Neural cell (in vitro differentiated cells): ENCODE data around the gene DNMT3A.

ENCODE experiments used
- TF ChIP-seq, protein P1 (sequence below): fragments of 450-650 bp; IDR thresholded peaks from 2 replicates; pipeline ENCODE4 v1.5.1; 2014; ENCODE audit warnings: antibody characterized with exemption, mild to moderate bottlenecking, moderate library complexity; ENCODE audit not compliant: poor library complexity, severe bottlenecking
- TF ChIP-seq, protein P2 (sequence below): IDR thresholded peaks from 2 replicates; pipeline ENCODE4 v1.6.1; 2012; ENCODE audit warnings: borderline replicate concordance

DNA sequence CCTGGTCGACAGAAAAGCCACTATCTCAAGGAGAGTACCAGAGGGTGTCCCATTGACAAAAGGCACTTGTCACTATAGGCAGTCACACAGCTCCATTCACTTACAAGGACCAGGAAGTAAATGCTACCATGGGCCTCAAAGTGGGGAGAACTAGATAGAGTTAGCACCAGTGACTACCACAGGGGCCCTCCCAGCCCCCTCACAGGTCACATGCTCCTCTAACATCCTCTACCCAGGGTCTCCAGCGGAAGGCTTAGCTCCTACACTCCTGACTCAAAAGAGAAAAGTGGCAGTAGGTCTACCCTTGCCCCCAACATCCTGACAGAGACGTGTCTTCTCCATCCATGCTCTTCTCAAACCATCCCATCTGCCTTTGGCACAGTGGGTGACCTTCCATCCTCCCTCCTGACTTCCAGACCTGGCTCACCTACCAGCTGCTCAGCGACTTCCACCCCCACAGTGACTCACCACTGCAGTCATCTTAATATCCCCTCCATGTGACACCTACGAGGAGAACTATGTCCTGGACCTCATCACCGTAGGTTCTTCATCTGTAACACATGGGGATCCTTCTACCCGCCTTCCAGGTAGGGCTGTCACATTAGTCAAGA lies 5.6 kb upstream of the DNMT3A start:
- TF ChIP-seq, protein P1, sequence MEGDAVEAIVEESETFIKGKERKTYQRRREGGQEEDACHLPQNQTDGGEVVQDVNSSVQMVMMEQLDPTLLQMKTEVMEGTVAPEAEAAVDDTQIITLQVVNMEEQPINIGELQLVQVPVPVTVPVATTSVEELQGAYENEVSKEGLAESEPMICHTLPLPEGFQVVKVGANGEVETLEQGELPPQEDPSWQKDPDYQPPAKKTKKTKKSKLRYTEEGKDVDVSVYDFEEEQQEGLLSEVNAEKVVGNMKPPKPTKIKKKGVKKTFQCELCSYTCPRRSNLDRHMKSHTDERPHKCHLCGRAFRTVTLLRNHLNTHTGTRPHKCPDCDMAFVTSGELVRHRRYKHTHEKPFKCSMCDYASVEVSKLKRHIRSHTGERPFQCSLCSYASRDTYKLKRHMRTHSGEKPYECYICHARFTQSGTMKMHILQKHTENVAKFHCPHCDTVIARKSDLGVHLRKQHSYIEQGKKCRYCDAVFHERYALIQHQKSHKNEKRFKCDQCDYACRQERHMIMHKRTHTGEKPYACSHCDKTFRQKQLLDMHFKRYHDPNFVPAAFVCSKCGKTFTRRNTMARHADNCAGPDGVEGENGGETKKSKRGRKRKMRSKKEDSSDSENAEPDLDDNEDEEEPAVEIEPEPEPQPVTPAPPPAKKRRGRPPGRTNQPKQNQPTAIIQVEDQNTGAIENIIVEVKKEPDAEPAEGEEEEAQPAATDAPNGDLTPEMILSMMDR, result no peak
- TF ChIP-seq, protein P2, sequence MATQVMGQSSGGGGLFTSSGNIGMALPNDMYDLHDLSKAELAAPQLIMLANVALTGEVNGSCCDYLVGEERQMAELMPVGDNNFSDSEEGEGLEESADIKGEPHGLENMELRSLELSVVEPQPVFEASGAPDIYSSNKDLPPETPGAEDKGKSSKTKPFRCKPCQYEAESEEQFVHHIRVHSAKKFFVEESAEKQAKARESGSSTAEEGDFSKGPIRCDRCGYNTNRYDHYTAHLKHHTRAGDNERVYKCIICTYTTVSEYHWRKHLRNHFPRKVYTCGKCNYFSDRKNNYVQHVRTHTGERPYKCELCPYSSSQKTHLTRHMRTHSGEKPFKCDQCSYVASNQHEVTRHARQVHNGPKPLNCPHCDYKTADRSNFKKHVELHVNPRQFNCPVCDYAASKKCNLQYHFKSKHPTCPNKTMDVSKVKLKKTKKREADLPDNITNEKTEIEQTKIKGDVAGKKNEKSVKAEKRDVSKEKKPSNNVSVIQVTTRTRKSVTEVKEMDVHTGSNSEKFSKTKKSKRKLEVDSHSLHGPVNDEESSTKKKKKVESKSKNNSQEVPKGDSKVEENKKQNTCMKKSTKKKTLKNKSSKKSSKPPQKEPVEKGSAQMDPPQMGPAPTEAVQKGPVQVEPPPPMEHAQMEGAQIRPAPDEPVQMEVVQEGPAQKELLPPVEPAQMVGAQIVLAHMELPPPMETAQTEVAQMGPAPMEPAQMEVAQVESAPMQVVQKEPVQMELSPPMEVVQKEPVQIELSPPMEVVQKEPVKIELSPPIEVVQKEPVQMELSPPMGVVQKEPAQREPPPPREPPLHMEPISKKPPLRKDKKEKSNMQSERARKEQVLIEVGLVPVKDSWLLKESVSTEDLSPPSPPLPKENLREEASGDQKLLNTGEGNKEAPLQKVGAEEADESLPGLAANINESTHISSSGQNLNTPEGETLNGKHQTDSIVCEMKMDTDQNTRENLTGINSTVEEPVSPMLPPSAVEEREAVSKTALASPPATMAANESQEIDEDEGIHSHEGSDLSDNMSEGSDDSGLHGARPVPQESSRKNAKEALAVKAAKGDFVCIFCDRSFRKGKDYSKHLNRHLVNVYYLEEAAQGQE, result no peak
